Parathyroid adenoma (tissue), 2 donors: ENCODE results near the gene C1orf210.

Experiments
- H2AFZ ChIP-seq: fragments of 300-600 bp; sonication (generic); one replicate; pipeline ENCODE4 v1.7.0; 2017; ENCODE audit warnings: antibody characterized with exemption, mild to moderate bottlenecking
- H3K27ac ChIP-seq: fragments of 300-600 bp; sonication (generic); one replicate; pipeline ENCODE4 v1.7.0; 2017
- H3K27me3 ChIP-seq: fragments of 300-600 bp; sonication (generic); one replicate; pipeline ENCODE4 v1.7.0; 2017; ENCODE audit warnings: low read length; ENCODE audit not compliant: control insufficient read depth, insufficient read depth
- H3K36me3 ChIP-seq: fragments of 300-600 bp; sonication (generic); one replicate; pipeline ENCODE4 v1.7.0; 2017; ENCODE audit warnings: low read length; ENCODE audit not compliant: control insufficient read depth, insufficient read depth
- H3K4me1 ChIP-seq: fragments of 300-600 bp; sonication (generic); one replicate; pipeline ENCODE4 v1.7.0; 2017; ENCODE audit warnings: control low read depth
- H3K4me2 ChIP-seq: fragments of 300-600 bp; sonication (generic); one replicate; pipeline ENCODE4 v1.7.0; 2017; ENCODE audit warnings: low read length
- H3K4me3 ChIP-seq: fragments of 300-600 bp; sonication (generic); one replicate; pipeline ENCODE4 v1.7.0; 2017; ENCODE audit warnings: low read depth, low read length
- H3K79me2 ChIP-seq: fragments of 300-600 bp; sonication (generic); one replicate; pipeline ENCODE4 v1.7.0; 2017; ENCODE audit warnings: control low read depth
- H3K9ac ChIP-seq: fragments of 300-600 bp; sonication (generic); one replicate; pipeline ENCODE4 v1.7.0; 2017; ENCODE audit warnings: mild to moderate bottlenecking
- H3K9me3 ChIP-seq: fragments of 300-600 bp; sonication (generic); one replicate; pipeline ENCODE4 v1.7.0; 2017; ENCODE audit warnings: low read length; ENCODE audit not compliant: control insufficient read depth
- CTCF ChIP-seq: fragments of 300-600 bp; sonication (generic); IDR thresholded peaks from one replicate; pipeline ENCODE4 v1.7.0; 2017; ENCODE audit warnings: antibody characterized with exemption, mild to moderate bottlenecking
- donor health status: primary hyperparathyroidism.

C1orf210 gene

DNA sequence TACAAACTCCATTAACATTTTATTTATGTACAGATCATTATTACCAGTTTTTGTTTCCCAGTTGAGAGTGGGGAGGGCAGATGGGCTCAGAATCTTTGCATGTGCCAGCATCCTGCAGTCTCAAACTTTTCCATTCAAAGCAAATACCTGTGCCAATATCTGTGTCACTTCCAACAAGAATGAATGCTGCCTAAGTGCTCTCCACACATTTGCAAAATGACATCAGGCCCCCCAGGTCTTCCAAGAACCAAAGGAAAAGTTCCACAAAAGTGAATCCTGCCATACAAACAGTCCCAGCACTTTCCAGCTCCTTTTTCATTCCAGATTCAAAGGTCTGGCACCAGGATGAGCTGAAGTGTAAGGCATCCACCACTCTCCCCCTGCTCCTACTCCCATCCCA lies 13.7 kb upstream of the C1orf210 start:
- Histone ChIP-seq H2AFZ (no peak overlapping the region), H3K4me3 (no peak overlapping the region), H3K36me3 (no peaks in the 10 kb centered on the region), H3K79me2 (no peaks in the 10 kb centered on the region), H3K4me2 (no peak overlapping the region), H3K27ac (no peak overlapping the region), H3K9ac (no peak overlapping the region), H3K9me3 (no peaks in the 10 kb centered on the region), H3K27me3 (no peaks in the 10 kb centered on the region), H3K4me1 (no peaks in the 10 kb centered on the region)
- TF ChIP-seq CTCF, result no peak

DNA sequence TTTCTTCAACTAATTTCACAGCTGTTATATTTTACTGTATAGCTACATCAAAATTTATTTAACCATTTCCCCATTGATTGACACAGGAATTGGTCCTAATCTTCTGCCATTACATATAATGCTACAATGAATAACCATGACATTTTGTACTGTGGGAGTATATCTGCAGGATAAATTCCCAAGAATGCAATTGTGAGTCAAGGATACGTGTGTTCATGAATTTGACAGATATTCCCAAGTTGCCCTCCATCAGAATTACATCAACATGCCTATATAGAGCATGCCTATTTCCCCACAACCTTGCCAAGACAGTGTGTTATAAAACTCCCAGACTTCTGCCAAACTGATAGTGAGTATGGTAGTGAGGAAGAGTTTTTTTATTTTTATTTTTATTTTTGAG lies 12.7 kb upstream of the C1orf210 start:
- no peak overlapping the region for H3K4me2 ChIP-seq
- no peak overlapping the region for H3K9ac ChIP-seq
- TF ChIP-seq CTCF, result no peak
- no peaks in the 10 kb centered on the region for H3K36me3 ChIP-seq
- H3K9me3 ChIP-seq, result no peaks in the 10 kb centered on the region
- no peaks in the 10 kb centered on the region for H3K27me3 ChIP-seq
- no peaks in the 10 kb centered on the region for H3K4me1 ChIP-seq
- no peak overlapping the region for H2AFZ ChIP-seq
- H3K79me2 ChIP-seq, result no peaks in the 10 kb centered on the region
- H3K4me3 ChIP-seq, result no peak overlapping the region
- no peak overlapping the region for H3K27ac ChIP-seq

GRCh38 chr1:43296207-43296606 lies 10.8 kb upstream of the C1orf210 start:
- no peaks in the 10 kb centered on the region for H3K36me3 ChIP-seq
- H3K4me3 ChIP-seq, result no peak overlapping the region
- no peak for TF ChIP-seq CTCF
- no peak overlapping the region for H2AFZ ChIP-seq
- H3K4me2 ChIP-seq, result peak overlapping the region; percentile 17
- no peaks in the 10 kb centered on the region for H3K27me3 ChIP-seq
- H3K4me1 ChIP-seq, result no peaks in the 10 kb centered on the region
- H3K9ac ChIP-seq, result no peak overlapping the region
- no peaks in the 10 kb centered on the region for H3K79me2 ChIP-seq
- no peak overlapping the region for H3K27ac ChIP-seq
- no peaks in the 10 kb centered on the region for H3K9me3 ChIP-seq

- H3K9ac ChIP-seq, result no peak overlapping the region
- no peak overlapping the region for H3K4me3 ChIP-seq
- no peaks in the 10 kb centered on the region for H3K36me3 ChIP-seq
- no peak overlapping the region for H3K4me2 ChIP-seq
- no peak overlapping the region for H3K27ac ChIP-seq
- no peaks in the 10 kb centered on the region for H3K9me3 ChIP-seq
- H2AFZ ChIP-seq, result no peak overlapping the region
- TF ChIP-seq CTCF, result no peak
- H3K79me2 ChIP-seq, result no peaks in the 10 kb centered on the region
- no peaks in the 10 kb centered on the region for H3K4me1 ChIP-seq
- H3K27me3 ChIP-seq, result no peaks in the 10 kb centered on the region
Observed at GRCh38 chr1:43294761-43295160, 9.4 kb upstream of the C1orf210 start.

DNA sequence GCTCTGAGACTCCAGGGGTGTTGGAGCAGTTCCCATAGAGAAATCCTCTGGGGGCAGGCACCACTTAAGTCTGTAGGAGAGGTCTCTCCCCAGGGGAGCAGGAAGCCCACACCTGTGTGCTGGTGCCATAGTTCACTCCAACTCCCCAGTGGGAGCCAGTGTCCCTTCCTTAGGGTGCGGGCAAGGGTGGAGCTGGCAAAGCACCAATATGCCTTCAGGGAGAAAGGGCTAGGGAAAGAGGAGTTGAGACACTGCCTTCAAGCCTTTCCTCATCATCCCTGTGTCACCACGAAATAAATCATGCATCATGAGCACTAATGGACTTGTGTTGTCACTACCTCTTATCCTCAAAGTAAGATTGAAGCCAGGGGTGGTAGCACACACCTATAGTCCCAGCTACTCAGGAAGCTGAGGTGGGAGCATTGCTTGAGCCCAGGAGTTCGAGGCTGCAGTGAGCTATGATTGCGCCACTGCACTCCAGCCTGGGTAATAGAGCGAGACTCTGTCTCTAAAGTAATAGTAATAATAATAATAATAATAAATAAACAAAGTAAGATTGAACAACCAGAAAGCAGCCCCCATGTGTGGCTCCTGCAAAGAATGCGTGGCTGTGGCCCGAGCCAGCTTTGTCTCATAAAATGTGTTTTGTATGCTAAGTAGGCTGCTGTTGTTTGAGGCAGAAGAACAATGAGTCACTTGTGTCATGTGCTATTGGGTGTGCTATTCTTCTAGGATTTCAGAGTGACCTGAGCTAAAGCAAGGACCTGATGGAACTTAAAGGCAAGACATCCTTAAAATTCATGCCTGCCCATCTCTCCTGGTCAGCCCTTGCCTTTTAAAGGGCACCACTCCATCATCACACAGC lies 8.7 kb upstream of the C1orf210 start:
- no peak overlapping the region for H3K9ac ChIP-seq
- TF ChIP-seq CTCF, result no peak
- no peaks in the 10 kb centered on the region for H3K79me2 ChIP-seq
- no peaks in the 10 kb centered on the region for H3K4me1 ChIP-seq
- H3K36me3 ChIP-seq, result no peaks in the 10 kb centered on the region
- H2AFZ ChIP-seq, result no peak overlapping the region
- no peak overlapping the region for H3K27ac ChIP-seq
- H3K27me3 ChIP-seq, result no peaks in the 10 kb centered on the region
- no peak overlapping the region for H3K4me2 ChIP-seq
- no peak overlapping the region for H3K4me3 ChIP-seq
- no peaks in the 10 kb centered on the region for H3K9me3 ChIP-seq
